GM18526 (cell line): ENCODE data around the gene LRRC75A.
A peak's percentile ranks its signal among the peaks of the same experiment; 100 is the strongest.

Source experiments
- POLR2A ChIP-seq: IDR thresholded peaks from 3 replicates; pipeline ENCODE4 v1.6.1; 2011; ENCODE audit not compliant: insufficient read length; ENCODE audit errors: extremely low read depth

The LRRC75A gene

DNA sequence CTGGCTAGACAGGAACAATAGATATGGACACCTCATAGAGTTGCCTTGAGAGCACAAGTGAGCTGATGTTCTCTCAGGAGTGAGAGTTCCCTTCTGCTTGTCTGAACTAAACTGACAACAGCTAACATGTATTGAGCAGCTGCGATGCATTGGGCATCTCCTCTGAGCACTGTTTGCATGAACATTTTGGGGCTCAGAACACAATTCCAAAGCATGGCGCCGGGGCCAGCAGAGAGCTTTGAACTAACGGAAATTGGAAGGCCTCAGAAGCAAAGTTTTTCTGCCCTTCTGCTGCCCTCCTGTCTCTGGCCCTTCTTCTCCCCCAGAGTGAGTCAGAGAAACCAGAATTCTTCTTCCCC is 38.5 kb downstream of the LRRC75A start:
- no peak for TF ChIP-seq POLR2A

DNA sequence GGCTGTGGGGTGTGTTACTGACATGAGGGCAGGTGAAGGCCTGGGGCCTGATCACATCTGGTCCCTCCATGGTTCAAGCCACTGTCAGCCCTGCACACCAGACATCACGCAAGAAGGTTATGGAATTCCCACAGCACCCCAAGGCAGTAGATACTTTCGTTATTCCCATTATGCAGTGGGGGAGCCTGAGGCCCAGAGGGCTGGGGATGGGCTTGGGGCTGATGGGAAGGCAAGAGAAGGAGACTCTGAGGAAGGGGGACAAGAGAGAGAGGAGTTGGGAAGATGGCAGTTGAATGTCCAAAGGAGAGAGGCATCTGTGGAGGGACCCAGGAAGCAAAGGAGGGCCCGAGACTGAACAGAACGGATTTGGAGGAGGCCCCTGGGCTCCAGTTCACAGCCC is 42.0 kb downstream of the LRRC75A start:
- no peak for TF ChIP-seq POLR2A

DNA sequence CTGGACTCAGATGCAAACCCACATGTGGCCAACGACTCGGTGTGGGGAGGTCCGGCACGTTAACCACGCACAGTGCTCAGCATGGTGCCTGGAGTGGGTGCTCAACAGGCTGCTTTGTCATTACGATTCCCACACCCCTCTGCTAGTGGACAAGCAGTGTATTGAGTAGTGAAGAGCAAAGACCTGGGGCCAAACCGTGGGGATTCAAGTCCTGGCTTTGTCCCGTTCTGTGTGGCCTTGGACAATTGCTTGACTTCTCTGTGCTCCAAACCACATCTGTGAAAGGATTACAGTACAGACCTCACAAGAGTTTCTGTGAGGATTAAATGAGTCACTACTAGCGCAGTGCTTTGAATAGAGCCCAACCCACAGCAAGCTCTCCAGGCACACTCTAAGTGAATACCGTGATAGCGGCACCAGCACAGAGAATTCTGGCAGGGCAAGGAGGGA is 42.8 kb downstream of the LRRC75A start:
- no peak for TF ChIP-seq POLR2A

DNA sequence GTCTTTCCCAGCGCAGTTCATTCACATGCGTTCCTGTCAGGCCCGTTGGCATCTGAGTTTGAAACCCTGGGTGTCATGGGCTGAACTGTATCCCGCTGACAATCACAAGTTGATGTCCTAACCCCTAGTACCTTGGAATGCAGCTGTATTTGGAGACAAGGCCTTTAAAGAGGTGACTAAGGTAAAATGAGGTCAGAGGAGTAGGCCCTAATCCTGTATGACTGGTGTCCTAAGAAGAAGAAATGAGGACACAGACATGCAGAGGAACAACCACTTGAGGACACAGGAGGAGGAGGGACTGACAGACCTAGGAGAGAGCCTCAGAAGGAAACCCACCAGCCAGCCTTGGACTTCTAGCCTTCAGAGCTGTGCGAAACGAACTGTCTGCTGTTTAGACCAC is 43.5 kb downstream of the LRRC75A start:
- no peak for TF ChIP-seq POLR2A

DNA sequence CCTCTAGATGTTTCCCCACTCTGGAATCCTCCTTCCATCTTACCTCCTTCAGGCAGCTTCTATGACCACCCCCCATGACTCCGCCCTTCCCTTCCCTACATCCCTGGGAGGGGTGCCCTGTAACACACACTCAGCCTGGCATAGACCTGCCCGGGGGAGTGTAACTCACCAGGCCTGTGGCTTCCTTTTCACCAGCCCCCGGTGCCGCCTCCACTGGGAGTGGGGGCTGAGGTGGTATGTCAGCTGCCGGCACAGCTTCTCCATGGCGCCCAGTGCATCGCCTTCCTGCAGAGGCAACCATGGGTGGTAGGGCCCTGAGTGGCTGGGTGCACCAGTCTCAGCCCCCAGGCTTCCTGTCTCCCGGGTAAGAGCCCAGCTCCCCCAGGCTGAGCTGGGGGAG is 44.3 kb downstream of the LRRC75A start:
- no peak for TF ChIP-seq POLR2A

DNA sequence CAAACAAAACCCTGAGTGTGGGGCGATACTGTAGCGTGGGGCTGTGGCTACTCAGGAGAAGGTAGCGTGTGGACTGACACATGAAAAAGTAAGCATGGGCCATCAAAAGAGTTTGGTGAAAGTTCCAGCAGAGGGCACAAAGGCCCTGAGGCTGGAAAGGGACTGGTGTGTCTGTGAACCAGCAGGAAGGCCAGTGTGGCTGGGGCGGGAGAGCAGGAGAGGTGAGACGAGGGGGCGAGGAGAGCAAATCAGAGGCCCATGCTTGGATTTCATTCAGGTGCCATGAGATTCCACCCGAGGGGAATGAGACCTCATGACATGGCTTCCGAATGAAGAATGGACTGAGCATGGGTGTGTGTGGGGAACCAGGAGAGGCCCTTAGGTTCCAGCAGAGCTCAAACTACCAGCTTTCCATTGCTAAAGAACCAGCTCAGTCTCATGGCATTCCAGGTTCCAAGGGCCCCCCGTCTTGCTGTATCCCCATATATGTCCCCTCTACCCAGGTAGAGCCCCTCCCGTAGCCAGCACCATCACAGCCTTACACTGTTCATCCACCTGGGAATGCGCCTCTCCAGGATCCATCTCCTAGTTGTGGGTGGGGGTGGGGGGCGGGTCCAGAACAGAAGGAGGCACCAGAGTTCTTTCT is 45.5 kb downstream of the LRRC75A start:
- no peak for TF ChIP-seq POLR2A

DNA sequence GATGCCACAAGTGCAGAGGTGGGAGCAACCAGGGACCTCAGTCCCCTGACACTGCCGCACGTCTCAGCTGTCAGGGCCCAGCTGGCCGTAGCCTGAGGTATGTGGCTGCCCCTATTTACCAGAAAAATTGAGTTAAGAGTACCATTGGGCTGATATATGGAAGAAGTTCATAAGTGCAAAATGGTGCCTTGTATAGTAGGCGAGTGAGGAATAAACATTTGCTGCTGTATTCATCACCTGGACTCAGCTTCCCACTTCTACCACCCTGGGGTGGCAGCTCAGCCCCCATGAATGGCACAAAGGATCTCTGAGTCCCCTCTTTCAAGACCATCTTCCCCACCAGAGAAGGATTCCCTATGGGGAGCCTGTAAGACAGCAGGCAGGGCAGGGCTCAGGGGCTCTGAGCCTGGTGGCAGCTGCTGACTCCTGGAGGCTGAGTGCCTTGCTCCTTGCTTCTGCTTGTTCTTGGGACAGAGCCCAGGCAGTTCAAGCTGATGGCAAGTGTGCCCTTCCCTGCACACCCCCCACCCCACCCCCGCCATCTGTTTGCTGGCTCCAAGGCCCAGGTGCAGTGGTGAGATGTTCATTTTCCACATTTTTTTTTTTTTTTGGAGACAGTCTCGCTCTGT is 47.6 kb downstream of the LRRC75A start:
- TF ChIP-seq POLR2A = no peak

DNA sequence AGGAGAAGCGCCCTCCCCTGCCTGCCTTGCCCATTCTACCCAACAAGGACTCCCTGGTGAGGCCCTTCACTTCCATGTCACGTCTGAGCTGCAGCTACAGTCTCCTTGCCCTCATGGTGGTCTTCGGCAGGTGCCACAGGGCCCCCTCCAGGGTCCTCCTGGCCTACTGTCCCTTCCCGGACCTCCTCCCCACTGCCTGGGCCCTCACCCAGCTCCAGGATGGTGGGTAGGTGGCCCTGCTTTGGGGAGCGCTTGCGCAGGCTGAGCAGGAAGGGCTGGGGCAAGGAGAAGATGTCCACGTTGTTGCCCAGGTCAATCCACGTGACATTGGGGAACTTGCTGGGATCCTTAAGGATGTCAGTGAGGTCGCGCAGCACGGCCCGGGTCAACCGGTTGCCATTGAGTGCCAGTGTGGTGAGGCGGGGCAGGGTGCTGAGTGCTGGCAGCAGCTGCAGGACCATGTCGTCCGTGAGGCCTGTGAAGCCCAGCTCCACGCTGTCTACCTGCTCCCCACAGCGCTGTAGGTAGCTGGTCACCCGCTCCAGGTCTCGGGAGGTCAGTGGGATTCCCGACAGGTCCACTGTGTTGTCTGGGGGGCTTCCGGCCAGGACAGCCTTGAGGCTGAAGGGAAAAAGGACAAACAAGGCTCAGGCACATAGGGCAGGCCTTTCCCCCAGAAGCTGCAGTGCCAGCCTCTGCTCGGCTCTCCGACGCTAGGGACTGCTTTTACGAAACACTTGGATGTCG is 48.3 kb downstream of the LRRC75A start:
- peak; percentile 49 for TF ChIP-seq POLR2A

DNA sequence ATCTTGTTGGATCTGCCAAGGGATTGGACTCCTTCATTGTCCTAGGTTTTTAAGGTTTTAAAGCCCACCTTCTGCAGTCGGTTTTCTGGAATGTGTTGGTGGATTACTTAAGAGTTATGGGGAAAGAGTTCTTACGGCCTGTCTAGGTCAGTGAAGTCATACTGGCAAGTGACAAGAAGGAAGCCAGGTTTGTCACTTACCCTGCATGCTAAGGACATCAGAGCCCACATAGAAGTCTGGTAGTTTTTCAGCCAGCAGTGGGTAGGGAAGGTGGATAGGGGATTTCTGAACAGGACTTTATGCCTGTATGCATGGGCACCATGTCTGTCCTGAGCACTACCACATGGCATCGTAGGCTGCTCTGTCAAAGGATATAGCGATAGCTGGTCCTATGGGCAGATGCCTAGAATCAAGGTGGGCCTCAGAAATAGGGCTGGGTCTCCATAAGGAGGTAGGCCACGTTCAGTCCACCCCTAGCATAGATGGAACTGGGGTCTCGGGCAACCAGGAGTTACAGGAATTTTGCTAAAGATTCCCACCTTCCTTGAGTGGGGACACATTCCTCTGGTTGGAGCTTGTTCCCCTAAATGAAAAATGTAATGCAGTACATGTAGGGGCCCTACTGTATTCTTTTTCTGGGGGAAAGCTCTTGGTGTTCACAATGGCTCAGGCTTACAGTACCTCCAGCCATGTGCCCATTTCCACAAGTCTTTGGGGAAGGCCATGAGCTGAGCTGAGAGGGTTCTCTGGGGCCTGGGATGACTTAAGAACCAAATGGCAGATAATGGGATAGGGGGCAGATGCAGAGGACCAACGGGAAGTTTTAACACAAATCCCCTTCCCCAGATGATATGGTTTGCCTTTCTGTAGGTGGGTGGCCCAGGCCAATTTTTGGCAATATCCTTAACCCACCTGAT is 49.1 kb downstream of the LRRC75A start:
- TF ChIP-seq POLR2A = no peak

DNA sequence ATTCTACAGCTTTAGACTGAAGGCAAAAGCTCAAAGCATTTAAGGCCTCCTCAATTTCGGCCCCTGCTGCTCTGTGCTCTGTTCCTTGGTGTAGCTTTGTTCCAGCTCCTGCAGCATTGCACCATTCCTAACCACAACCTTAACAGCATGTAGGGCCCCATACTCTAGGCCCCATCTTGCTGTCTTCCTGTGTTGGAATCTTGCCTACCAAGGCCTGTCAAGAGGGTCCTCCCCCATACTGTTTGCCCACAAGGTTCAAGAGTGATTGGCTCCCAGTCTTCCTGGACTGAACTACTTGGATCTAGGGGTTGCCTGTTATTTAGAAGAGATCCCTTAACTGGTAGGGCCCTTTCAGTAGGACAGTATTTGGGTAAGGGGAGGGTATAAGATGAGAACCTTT is 49.9 kb downstream of the LRRC75A start:
- TF ChIP-seq POLR2A = no peak

DNA sequence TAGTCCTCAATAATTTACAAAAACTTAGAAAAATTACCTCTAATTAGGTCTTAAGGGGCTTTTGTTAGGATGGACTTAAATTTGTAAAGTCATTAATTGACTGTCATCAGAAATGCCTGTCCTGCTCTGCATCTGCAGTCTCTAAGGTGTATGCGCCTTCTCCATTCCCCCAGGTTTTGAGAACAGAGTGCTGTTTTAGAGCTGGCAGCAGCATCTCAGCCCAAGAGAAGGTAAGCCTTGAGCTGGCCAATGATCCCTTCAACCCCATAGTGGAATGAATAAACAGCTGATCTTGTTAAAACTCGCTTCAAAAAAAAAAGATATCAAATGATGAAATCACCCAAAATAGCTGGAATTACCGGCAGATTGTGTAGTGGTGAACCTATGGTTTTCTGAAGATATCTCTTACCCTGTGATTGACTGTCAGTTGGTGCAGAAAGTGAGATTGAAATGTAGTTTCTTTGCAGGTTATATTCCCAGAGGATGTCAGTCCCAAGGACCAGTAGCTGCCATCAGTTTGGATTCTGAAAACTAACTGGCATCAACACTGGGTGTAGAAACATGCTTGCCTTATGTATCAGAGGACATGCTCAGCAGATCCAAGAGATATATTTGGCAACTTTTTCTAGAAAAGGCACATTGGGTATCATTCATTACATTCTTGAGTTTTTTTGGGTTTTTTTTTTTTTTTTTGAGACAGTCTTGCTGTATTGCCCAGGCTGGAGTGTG is 50.9 kb downstream of the LRRC75A start:
- TF ChIP-seq POLR2A = no peak

DNA sequence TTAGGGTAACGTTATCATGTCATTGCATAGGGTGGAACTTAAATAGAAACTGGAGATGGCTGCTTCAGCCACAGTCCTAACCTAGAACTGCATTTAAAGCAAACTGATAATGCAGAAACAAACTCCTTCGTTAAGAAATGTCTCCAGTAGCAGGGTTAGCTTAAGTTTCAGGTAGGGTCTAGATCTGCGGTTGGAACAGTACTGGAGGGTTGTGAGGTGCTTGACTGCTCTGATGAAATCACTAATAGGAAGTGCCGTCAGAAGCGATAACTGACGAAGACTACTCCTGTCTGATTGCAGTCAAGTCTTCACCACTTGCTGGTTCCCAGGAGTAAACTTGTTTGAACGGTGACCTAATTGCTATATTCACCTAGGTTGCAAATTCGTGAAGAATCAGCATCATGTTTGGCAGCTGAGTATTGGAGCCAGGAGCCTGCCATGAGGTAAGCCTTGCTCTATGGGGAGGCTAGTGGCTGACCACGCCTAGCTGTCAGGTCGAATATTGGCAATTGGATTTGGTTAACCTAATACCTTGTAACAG is 52.1 kb downstream of the LRRC75A start:
- TF ChIP-seq POLR2A = no peak

DNA sequence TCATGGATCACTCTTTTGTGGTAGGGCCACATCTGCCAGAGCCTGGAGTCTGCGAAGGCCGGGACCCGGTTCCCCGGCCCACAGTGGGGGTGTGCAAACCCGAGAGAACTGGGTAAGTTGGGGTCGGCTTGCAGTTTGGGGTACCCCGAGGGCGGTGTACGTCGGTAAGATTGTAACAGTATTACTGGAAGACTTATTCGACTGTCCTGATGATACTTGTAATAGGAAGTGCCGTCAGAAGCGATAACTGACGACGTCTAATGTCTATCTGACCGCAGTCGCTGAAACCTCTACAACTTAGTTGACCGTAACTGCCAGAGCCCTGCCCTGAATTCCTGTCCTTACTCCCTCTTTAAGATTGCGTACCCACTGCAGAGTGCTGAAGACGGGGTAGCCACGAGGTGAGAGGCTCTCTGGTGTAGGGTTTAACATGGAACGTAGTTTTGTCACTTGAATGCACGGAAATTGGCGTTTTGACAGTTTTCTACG is 52.6 kb downstream of the LRRC75A start:
- TF ChIP-seq POLR2A = no peak

DNA sequence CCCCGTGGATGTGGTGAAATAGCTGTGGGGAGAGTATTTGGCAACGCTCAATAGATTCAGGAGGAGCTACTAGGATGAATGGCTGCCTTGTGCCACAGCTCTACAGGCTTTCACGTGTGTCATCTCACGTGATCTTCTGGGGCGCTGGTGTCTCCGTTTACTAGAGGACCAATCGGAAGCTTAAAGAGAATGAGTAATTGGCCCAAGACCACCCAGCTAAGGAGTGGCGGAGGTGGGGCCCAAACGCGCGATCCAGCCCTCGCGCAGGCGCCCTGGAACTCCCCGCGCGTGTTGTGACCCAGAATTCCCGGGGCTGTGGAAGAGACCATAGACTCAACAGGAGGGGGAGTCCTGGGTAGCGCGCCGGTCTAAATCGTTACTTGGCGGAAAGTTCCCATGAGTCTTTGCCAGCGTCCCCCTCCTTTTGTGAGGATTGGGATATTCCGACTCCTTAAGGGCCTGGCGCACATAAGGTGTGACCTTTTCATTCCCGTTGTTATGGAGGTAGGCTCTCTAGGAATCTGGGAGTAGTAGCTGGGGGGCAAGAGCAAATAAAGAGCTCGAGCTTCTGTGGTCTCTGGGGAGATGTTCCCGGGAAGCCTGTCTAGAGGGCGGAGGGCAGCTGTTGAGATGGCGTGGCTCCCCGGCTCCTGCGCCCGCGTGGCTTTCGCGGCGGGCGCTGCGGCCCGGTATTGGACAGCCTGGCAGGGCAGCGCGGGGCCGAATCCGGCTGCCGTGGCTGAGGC is 53.3 kb downstream of the LRRC75A start:
- TF ChIP-seq POLR2A = peak; percentile 95
